Body of pancreas (tissue), 4 donors: ENCODE data around the gene NUP88. TPM values are rescaled to one million over a fixed set of nuclear protein-coding genes. Genes with fewer than 3 reads are reported as not detected.
"Not testable (repeated sequence)": the region's sequence is repeated elsewhere in the genome, so short reads cannot be mapped to it uniquely, and the experiment has no call there.

Experiments
- ATAC-seq: fragments of 150-250 bp; one replicate; pipeline ENCODE4 v1.9.1; 2016
- DNase-seq, 4 donors: peaks; one replicate each; pipeline ENCODE4 v3.0.0-alpha.2; 2019
- H3K27ac ChIP-seq, 4 donors: fragments of 200-600 bp; sonication (generic); 1 replicate in 3 of 4; 2 replicates in 1 of 4; pipeline versions ENCODE4 v1.5.1 to v1.6.1; 2016 to 2019; ENCODE audit warnings: mild to moderate bottlenecking in 1 of 4, mixed read lengths in 1 of 4, moderate library complexity in 1 of 4
- H3K27me3 ChIP-seq, 2 donors: fragments of 200-600 bp; sonication (generic); one replicate each; pipeline ENCODE4 v1.6.0; 2016; ENCODE audit warnings: mild to moderate bottlenecking in 1 of 2
- H3K36me3 ChIP-seq, 2 donors: fragments of 200-600 bp; sonication (generic); replicated peaks in 1 of 2; 2 replicates each; pipeline ENCODE4 v1.5.1; 2016; ENCODE audit warnings: low read depth in 2 of 2; ENCODE audit not compliant: insufficient read depth in 1 of 2
- H3K4me1 ChIP-seq: fragments of 200-600 bp; sonication (generic); one replicate; pipeline ENCODE4 v1.6.0; 2016
- H3K4me3 ChIP-seq, 2 donors: fragments of 200-600 bp; sonication (generic); 1 replicate in 1 of 2; 2 replicates in 1 of 2; pipeline ENCODE4 v1.5.1; 2016 to 2019
- H3K9me3 ChIP-seq, 3 donors: fragments of 200-600 bp; sonication (generic); 1 replicate in 2 of 3; 2 replicates in 1 of 3; pipeline ENCODE4 v1.5.1; 2016
- POLR2A ChIP-seq, 3 donors: fragments of 450-650 bp; IDR thresholded peaks; one replicate each; pipeline ENCODE4 v1.6.1; 2016; ENCODE audit warnings: antibody characterized with exemption in 3 of 3, mild to moderate bottlenecking in 2 of 3
- WGBS, 2 donors: methylation state at CpG; one replicate each; pipeline ENCODE4 v1.1.5; 2017; 5-methylcytosine and 5-hydroxymethylcytosine counted together
- intact Hi-C: fragments of 100-400 bp; cut with DNase I; formaldehyde crosslinking; loops from one replicate; pipeline ENCODE4 v1.15.1; 2023
- total RNA-seq, 2 donors: library from RNA; depleted of rRNA; stranded (reverse); fragments of >200 nt; gene quantifications; one replicate each; pipeline ENCODE4 v1.1.0, GENCODE V29; 2016
- TF ChIP-seq, protein P1 (sequence below), 7 experiments: fragments of 450-650 bp in 4 of 7; fragments of 200-600 bp in 3 of 7; sonication (generic) in 3 of 7; IDR thresholded peaks; one replicate each; pipeline ENCODE4 v1.5.1; 2016 to 2019; ENCODE audit warnings: antibody characterized with exemption in 7 of 7

Gene NUP88
- total RNA-seq, 2 donors from 2014 or later: 35.9 to 54.5 TPM

DNA sequence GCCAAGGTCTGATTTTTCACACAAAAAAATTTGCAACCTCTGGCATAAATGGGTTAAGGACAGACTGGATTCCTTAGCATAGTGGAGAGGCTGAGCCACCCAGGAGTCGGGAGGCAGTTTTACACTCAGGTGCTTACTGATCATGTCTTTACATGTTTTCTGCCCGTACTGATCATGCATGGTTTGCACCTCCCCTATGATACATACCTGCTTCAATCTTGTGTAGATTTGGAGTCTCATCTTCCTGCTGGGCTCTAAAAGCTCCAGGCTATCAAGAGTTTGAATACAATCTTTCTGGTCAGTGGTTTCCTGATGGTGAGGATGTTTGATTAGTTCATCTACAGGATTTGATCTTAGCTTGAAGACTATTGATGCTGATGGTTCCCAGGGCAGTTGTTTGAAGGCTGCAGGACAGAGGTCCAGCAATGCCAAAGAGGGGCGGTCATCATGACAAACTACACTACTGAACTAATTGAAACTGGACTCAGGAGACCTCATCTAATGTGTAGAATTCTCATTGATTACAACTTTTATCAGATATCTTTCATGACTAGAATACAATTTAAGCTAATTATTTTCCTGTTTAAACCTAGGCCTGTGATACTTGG lies 12.6 kb upstream of the NUP88 start:
- no peaks in the 10 kb centered on the region for H3K9me3 ChIP-seq
- H3K27ac ChIP-seq: no peak overlapping the region
- no peaks in the 10 kb centered on the region for H3K27me3 ChIP-seq
- no peak for TF ChIP-seq POLR2A (IDR thresholded peaks at IDR 0.05)
- TF ChIP-seq, protein P1, sequence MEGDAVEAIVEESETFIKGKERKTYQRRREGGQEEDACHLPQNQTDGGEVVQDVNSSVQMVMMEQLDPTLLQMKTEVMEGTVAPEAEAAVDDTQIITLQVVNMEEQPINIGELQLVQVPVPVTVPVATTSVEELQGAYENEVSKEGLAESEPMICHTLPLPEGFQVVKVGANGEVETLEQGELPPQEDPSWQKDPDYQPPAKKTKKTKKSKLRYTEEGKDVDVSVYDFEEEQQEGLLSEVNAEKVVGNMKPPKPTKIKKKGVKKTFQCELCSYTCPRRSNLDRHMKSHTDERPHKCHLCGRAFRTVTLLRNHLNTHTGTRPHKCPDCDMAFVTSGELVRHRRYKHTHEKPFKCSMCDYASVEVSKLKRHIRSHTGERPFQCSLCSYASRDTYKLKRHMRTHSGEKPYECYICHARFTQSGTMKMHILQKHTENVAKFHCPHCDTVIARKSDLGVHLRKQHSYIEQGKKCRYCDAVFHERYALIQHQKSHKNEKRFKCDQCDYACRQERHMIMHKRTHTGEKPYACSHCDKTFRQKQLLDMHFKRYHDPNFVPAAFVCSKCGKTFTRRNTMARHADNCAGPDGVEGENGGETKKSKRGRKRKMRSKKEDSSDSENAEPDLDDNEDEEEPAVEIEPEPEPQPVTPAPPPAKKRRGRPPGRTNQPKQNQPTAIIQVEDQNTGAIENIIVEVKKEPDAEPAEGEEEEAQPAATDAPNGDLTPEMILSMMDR (IDR thresholded peaks at IDR 0.05): no peak
- no peak for DNase-seq
- peaks cover 11 to 45% of the 10 kb centered on the region in 2 donors for H3K36me3 ChIP-seq
- WGBS, 2 donors: 74 to 76% methylated on average over 3 of the region's 3 CpGs
- no peak for ATAC-seq
- peaks cover 5% of the 10 kb centered on the region for H3K4me1 ChIP-seq
- intact Hi-C loops: loop anchor here (10.0 kb wide), 1 partner anchor 177 kb away; no protein-coding TSS in a partner anchor
- no peak overlapping the region for H3K4me3 ChIP-seq

DNA sequence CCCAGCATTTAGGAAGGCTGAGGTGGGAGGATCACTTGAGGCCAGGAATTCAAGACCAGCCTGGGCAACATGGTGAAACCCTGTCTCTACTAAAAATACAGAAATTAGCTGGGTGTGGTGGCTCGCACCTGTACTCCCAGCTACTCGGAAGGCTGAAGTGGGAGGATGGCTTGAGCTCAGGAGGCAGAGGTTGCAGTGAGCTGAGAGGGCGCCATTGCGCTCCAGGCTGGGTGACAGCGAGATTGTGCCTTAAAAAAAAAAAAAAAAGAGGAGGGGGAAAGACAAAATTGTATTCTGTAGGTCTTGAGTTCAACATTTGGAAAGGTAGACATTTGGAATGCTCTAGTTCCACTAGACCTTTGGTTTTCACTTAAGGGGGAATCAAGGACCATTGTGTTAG lies 11.8 kb upstream of the NUP88 start:
- WGBS, 2 donors: 64 to 91% methylated on average over 4 to 5 of the region's 5 CpGs
- H3K27ac ChIP-seq, H3K27me3 ChIP-seq, H3K9me3 ChIP-seq, H3K4me1 ChIP-seq, ATAC-seq, H3K4me3 ChIP-seq, DNase-seq: not testable (repeated sequence)
- peaks cover 13 to 46% of the 10 kb centered on the region in 2 donors for H3K36me3 ChIP-seq
- intact Hi-C loops: loop anchor here (10.0 kb wide), 1 partner anchor 176 kb away; no protein-coding TSS in a partner anchor

DNA sequence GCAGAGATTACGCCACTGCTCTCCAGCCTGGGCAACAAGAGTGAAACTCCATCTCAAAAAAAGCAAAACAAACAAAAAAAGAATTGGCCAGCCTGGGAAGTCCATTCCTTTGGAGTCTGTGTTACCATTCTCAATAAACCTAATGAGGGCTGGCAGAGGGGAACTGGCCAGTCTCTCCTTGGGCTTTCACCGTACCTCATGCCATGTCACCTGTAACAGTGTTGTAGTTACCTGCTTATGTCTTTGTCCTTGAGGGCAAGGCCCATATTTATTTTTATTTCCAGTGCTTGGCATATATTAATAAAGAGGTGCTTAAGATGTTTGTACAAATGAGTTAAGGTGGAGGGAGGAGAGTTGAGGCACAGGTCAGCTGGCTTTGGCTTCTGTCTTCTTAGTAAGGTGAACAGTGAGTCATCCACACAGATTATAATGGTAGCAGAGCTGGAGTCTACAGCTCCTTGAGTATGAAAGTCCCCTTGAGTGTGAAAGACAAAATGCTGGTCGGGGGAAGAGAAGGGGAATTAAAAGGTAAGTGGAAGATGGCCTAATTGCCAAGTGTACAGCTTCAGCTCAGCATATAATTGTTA lies 11.0 kb upstream of the NUP88 start:
- no peak for ATAC-seq
- H3K27me3 ChIP-seq: no peaks in the 10 kb centered on the region
- H3K27ac ChIP-seq: no peak overlapping the region
- peaks cover 20 to 53% of the 10 kb centered on the region in 2 donors for H3K36me3 ChIP-seq
- no peak for DNase-seq
- H3K4me3 ChIP-seq: no peak overlapping the region
- TF ChIP-seq, protein P1 (IDR thresholded peaks at IDR 0.05): no peak
- TF ChIP-seq POLR2A (IDR thresholded peaks at IDR 0.05): no peak
- WGBS, 2 donors: 88 to 96% methylated on average over 3 of the region's 3 CpGs
- no peaks in the 10 kb centered on the region for H3K4me1 ChIP-seq
- intact Hi-C loops: loop anchor here (10.0 kb wide), 1 partner anchor 176 kb away; no protein-coding TSS in a partner anchor
- H3K9me3 ChIP-seq: no peaks in the 10 kb centered on the region

DNA sequence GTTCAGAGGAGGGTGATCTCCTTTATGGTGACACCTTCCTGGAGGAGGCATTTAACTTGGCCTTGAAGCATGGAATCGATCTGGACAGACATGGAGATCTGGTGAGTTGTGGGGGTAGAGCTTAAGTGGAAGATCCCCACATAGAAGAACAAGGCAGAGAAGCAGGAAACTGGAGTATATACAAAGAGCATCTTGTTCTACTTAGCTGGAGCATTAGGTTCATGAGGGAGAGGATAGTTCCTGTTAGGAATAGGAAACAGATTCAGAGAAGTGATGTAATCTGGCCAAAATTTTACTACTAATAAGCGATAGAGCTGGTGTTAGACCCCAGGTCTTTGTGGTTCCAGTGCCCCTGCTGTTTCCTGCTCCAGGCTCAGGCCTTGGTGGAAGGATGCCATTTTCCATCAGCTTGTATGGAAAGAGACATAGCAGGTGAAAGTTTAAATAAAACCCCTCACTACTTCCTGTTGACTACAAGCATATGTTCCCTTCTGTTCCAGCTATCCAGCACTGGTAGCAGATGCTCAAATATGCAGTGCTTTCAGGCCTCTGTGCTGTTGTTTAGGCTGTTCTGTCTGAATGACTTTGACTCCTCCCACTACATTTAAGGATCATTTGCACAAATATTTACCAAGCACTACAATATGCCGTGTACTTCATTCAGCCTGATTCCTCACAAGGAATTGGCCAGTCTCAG lies 9.9 kb upstream of the NUP88 start:
- Histone ChIP-seq H3K4me3 (no peak overlapping the region), H3K27ac (no peak overlapping the region), H3K27me3 (no peaks in the 10 kb centered on the region), H3K36me3 (peaks cover 21 to 51% of the 10 kb centered on the region in 2 donors), H3K4me1 (no peaks in the 10 kb centered on the region), H3K9me3 (no peaks in the 10 kb centered on the region)
- no peak for TF ChIP-seq POLR2A (IDR thresholded peaks at IDR 0.05)
- TF ChIP-seq, protein P1 (IDR thresholded peaks at IDR 0.05): no peak
- WGBS, 2 donors: 57 to 64% methylated on average over 3 of the region's 3 CpGs
- ATAC-seq (peak; percentile 30), DNase-seq (no peak)
- intact Hi-C loops: no loop called here

DNA sequence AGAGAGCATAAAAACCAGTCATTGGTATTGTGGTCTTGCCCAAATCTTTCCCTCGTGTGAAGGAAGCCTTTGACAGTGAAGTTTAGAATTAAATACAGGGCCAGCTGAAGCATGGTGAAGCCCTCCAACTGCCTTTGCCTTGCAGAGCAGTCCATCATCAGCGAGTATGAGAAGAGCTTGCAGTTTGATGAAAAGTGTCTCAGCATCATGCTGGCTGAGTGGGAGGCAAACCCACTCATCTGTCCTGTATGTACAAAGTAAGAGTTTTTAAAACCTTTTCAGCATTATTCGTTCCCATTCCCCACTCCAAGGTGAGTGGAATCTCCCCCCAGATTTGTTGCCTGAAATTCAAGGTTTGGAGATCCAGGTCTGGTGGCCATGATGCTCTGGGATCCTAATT lies 6.4 kb upstream of the NUP88 start:
- no peak overlapping the region for H3K4me3 ChIP-seq
- no peaks in the 10 kb centered on the region for H3K27me3 ChIP-seq
- H3K27ac ChIP-seq: no peak overlapping the region
- intact Hi-C loops: no loop called here
- H3K4me1 ChIP-seq: peaks cover 11% of the 10 kb centered on the region
- H3K9me3 ChIP-seq: no peaks in the 10 kb centered on the region
- H3K36me3 ChIP-seq: peaks cover 25 to 36% of the 10 kb centered on the region in 2 donors
- TF ChIP-seq, protein P1 (IDR thresholded peaks at IDR 0.05): no peak
- TF ChIP-seq POLR2A (IDR thresholded peaks at IDR 0.05): no peak
- ATAC-seq (no peak), DNase-seq (no peak)
- 65 to 76% methylated on average over 3 of the region's 3 CpGs for WGBS, 2 donors
